ENCODE results near the gene IREB2. TPM values are rescaled to one million over a fixed set of nuclear protein-coding genes. Genes with fewer than 3 reads are reported as not detected.
A peak's percentile ranks its signal among the peaks of the same experiment; 100 is the strongest.

The IREB2 gene
- total and polyA plus RNA-seq, 2 of the 13 experiments (the other 11 are each of a cell fraction or from before 2014, with no cell fraction given) = 24.2 to 30.4 TPM

- peak; percentile 59; the same call in 1 of the 2 replicates for TF ChIP-seq ZNF704 (CRISPR knock-in tag; IDR thresholded peaks at IDR 0.05; ENCODE audit: borderline replicate concordance)
- no peak for TF ChIP-seq NFIB (CRISPR knock-in tag; IDR thresholded peaks at IDR 0.05; ENCODE audit: borderline replicate concordance)
- TF ChIP-seq ZNF275 (CRISPR knock-in tag; IDR thresholded peaks at IDR 0.05; ENCODE audit: borderline replicate concordance) = no peak; the same call in 1 of the 2 replicates
- peak; percentile 47; the same call in 1 of the 2 replicates for TF ChIP-seq POGK (CRISPR knock-in tag; conservative IDR thresholded peaks at IDR 0.05)
- no peak for TF ChIP-seq ZNF576 (CRISPR knock-in tag; IDR thresholded peaks at IDR 0.05)
- peak; percentile 76 for TF ChIP-seq ZMYM4 (CRISPR knock-in tag; IDR thresholded peaks at IDR 0.05)
- TF ChIP-seq ZSCAN31 (CRISPR knock-in tag; IDR thresholded peaks at IDR 0.05; ENCODE audit: low read depth) = peak; percentile 83
- TF ChIP-seq ZNF510 (CRISPR knock-in tag; IDR thresholded peaks at IDR 0.05; ENCODE audit: low read depth) = no peak
- no peak for TF ChIP-seq GRHL1 (CRISPR knock-in tag; conservative IDR thresholded peaks at IDR 0.05)
- TF ChIP-seq MYC (CRISPR knock-in tag; IDR thresholded peaks at IDR 0.05; ENCODE audit: borderline replicate concordance) = peak; percentile 92
- peak; percentile 98 for TF ChIP-seq PHF8 (CRISPR knock-in tag; IDR thresholded peaks at IDR 0.05)
- no peak for TF ChIP-seq FOXA3 (CRISPR knock-in tag; IDR thresholded peaks at IDR 0.05)
- no peak for TF ChIP-seq DPF2 (CRISPR knock-in tag; IDR thresholded peaks at IDR 0.05; ENCODE audit: borderline replicate concordance, low read depth)
- no peak for TF ChIP-seq DDIT3 (CRISPR knock-in tag; IDR thresholded peaks at IDR 0.05)
- TF ChIP-seq ZNF720 (CRISPR knock-in tag; IDR thresholded peaks at IDR 0.05) = no peak
- TF ChIP-seq ZNF609 (CRISPR knock-in tag; IDR thresholded peaks at IDR 0.05; ENCODE audit: borderline replicate concordance) = no peak
These were observed 102.3 kb downstream of the IREB2 start, which contains the start of gene PSMA4 (continued) for GRCh38 chr15:78540141-78540870.

Measured in HepG2 (cell line).